Activated CD8-positive, alpha-beta memory T cell treated with anti-CD3 and anti-CD28 coated beads, Interleukin-2, amount 50 U/mL, for 4 hours (primary cell): ENCODE measurements around the gene FGF19.

Experiments used
- DNase-seq: peaks from one replicate; pipeline ENCODE4 v3.0.0-alpha.2; 2020

Gene FGF19

GRCh38 chr11:69703768-69704507, at the start of gene FGF19:
TSS of gene FGF19 (minus strand) at chr11:69704022. CDS start at chr11:69703876, 146 bp downstream.
- DNase-seq: no peak

- no peak for DNase-seq
These were observed 49.1 kb upstream of the FGF19 start for GRCh38 chr11:69752890-69753289.

GRCh38 chr11:69750875-69751597, 47.2 kb upstream of the FGF19 start:
- no peak for DNase-seq

GRCh38 chr11:69750108-69750850, 46.5 kb upstream of the FGF19 start:
- no peak for DNase-seq

- DNase-seq: no peak
These were observed 44.8 kb upstream of the FGF19 start for GRCh38 chr11:69748637-69749036.

GRCh38 chr11:69746752-69747742, 43.2 kb upstream of the FGF19 start:
- DNase-seq: no peak

- DNase-seq: no peak
These were observed 42.3 kb upstream of the FGF19 start for GRCh38 chr11:69746140-69746539.

GRCh38 chr11:69745201-69745600, 41.4 kb upstream of the FGF19 start:
- no peak for DNase-seq

GRCh38 chr11:69744435-69744834, 40.6 kb upstream of the FGF19 start:
- DNase-seq: no peak

GRCh38 chr11:69734841-69735240, 31.0 kb upstream of the FGF19 start:
- DNase-seq: no peak

- DNase-seq: no peak
These were observed 30.5 kb upstream of the FGF19 start for GRCh38 chr11:69734367-69734766.

GRCh38 chr11:69732910-69733309, 29.1 kb upstream of the FGF19 start:
- no peak for DNase-seq

GRCh38 chr11:69731110-69731509, 27.3 kb upstream of the FGF19 start:
- no peak for DNase-seq

GRCh38 chr11:69730500-69730899, 26.7 kb upstream of the FGF19 start:
- DNase-seq: no peak

- no peak for DNase-seq
These were observed 25.4 kb upstream of the FGF19 start for GRCh38 chr11:69729252-69729651.

GRCh38 chr11:69727266-69727665, 23.4 kb upstream of the FGF19 start:
- DNase-seq: no peak

GRCh38 chr11:69726481-69726880, 22.7 kb upstream of the FGF19 start:
- DNase-seq: no peak

- DNase-seq: no peak
These were observed 22.2 kb upstream of the FGF19 start for GRCh38 chr11:69726019-69726418.

- no peak for DNase-seq
These were observed 17.9 kb upstream of the FGF19 start for GRCh38 chr11:69721745-69722144.

- no peak for DNase-seq
These were observed 17.3 kb upstream of the FGF19 start for GRCh38 chr11:69721106-69721505.

- no peak for DNase-seq
These were observed 15.1 kb upstream of the FGF19 start for GRCh38 chr11:69718912-69719311.

- no peak for DNase-seq
These were observed 14.3 kb upstream of the FGF19 start for GRCh38 chr11:69718147-69718546.
